Gastrocnemius medialis (tissue), 4 donors: ENCODE measurements around the gene LINC00237.

Experiments
- CTCF ChIP-seq, 5 experiments: fragments of 450-650 bp in 3 of 5; fragments of 200-600 bp in 2 of 5; sonication (generic) in 2 of 5; IDR thresholded peaks in 4 of 5; conservative IDR thresholded peaks in 1 of 5; 1 replicate in 4 of 5; 2 replicates in 1 of 5; pipeline ENCODE4 v1.5.1; 2016 to 2019; ENCODE audit warnings: antibody characterized with exemption in 5 of 5, mild to moderate bottlenecking in 3 of 5, moderate library complexity in 3 of 5
- POLR2A ChIP-seq, 2 donors: fragments of 450-650 bp; IDR thresholded peaks; one replicate each; pipeline ENCODE4 v1.6.1; 2017; ENCODE audit warnings: antibody characterized with exemption in 2 of 2, mild to moderate bottlenecking in 2 of 2, moderate library complexity in 2 of 2

- TF ChIP-seq POLR2A (IDR thresholded peaks at IDR 0.05) (no peak), CTCF (IDR thresholded peaks at IDR 0.05 in 4 of 5, conservative IDR thresholded peaks at IDR 0.05 in 1 of 5) (peak in 1 of 5 experiments; percentile 39)
These were observed 19.1 kb upstream of the LINC00237 start for GRCh38 chr20:21125072-21125848.
